Mesothelial cell of epicardium (in vitro differentiated cells): Measurements from ENCODE around the gene KRTAP29-1. TPM values are rescaled to one million over a fixed set of nuclear protein-coding genes. Genes with fewer than 3 reads are reported as not detected.
"Not testable (repeated sequence)": the region's sequence is repeated elsewhere in the genome, so short reads cannot be mapped to it uniquely, and the experiment has no call there.

ENCODE experiments used
- DNase-seq, 2 experiments: peaks; one replicate each; pipeline ENCODE4 v3.0.0; 2021; ENCODE audit warnings: low spot score in 2 of 2; ENCODE audit not compliant: unreplicated experiment in 2 of 2
- H3K27ac Mint-ChIP-seq: 2 replicates; pipeline ENCODE4 v1.8.0; 2021; ENCODE audit warnings: mixed read lengths
- H3K27me3 Mint-ChIP-seq: 2 replicates; pipeline ENCODE4 v1.8.0; 2021; ENCODE audit warnings: low read depth, mixed read lengths
- H3K36me3 Mint-ChIP-seq: 2 replicates; pipeline ENCODE4 v1.8.0; 2021; ENCODE audit warnings: mixed read lengths
- H3K4me1 Mint-ChIP-seq: 2 replicates; pipeline ENCODE4 v1.8.0; 2021; ENCODE audit warnings: mixed read lengths
- H3K4me3 Mint-ChIP-seq: 2 replicates; pipeline ENCODE4 v1.8.0; 2021; ENCODE audit warnings: mild to moderate bottlenecking, moderate library complexity, mixed read lengths
- H3K9me3 Mint-ChIP-seq: 2 replicates; pipeline ENCODE4 v1.8.0; 2021; ENCODE audit warnings: mixed read lengths
- CTCF ChIP-seq: fragments of 200-600 bp; sonication (generic); IDR thresholded peaks from one replicate; pipeline ENCODE4 v1.5.0; 2021; ENCODE audit warnings: antibody characterized with exemption; ENCODE audit not compliant: unreplicated experiment
- total RNA-seq: library from RNA; stranded (reverse); gene quantifications from 3 replicates; pipeline ENCODE4 v1.2.1, GENCODE V29; 2021

The KRTAP29-1 gene
- not detected in 3 replicates for total RNA-seq

GRCh38 chr17:41301916-41302901, at the start of gene KRTAP29-1:
KRTAP29-1 (minus strand) TSS chr17:41302851; CDS start chr17:41302851, 0 bp downstream.
- Mint-ChIP-seq H3K36me3 (peaks cover 6% of the 10 kb centered on the region), H3K27ac (no peak within 1 kb of the TSS), H3K4me3 (no peak within 1 kb of the TSS), H3K27me3 (no peaks in the 10 kb centered on the region), H3K9me3 (peaks cover 12% of the 10 kb centered on the region), H3K4me1 (no peaks in the 10 kb centered on the region)
- DNase-seq, result no peak
- no peak for TF ChIP-seq CTCF

- no peak overlapping the region for H3K27ac Mint-ChIP-seq
- peaks cover 2% of the 10 kb centered on the region for H3K4me1 Mint-ChIP-seq
- no peak overlapping the region for H3K4me3 Mint-ChIP-seq
- peaks cover 4% of the 10 kb centered on the region for H3K9me3 Mint-ChIP-seq
- TF ChIP-seq CTCF, result no peak
- DNase-seq, result no peak
- H3K36me3 Mint-ChIP-seq, result no peaks in the 10 kb centered on the region
- H3K27me3 Mint-ChIP-seq, result no peaks in the 10 kb centered on the region
Observed at GRCh38 chr17:41351177-41351576, 48.5 kb upstream of the KRTAP29-1 start.

- DNase-seq, H3K9me3 Mint-ChIP-seq, H3K36me3 Mint-ChIP-seq: not testable (repeated sequence)
Observed at GRCh38 chr17:41350381-41350878, 47.8 kb upstream of the KRTAP29-1 start, which contains the start of gene KRT33A. KRT33A (minus strand) TSS chr17:41350828; CDS start chr17:41350767, 61 bp downstream.

GRCh38 chr17:41347869-41348760, 45.5 kb upstream of the KRTAP29-1 start:
- Mint-ChIP-seq H3K4me3 (no peak overlapping the region), H3K27ac (no peak overlapping the region), H3K27me3 (no peaks in the 10 kb centered on the region), H3K4me1 (peaks cover 5% of the 10 kb centered on the region), H3K9me3 (peaks cover 4% of the 10 kb centered on the region), H3K36me3 (peaks cover 3% of the 10 kb centered on the region)
- TF ChIP-seq CTCF, result no peak
- DNase-seq, result no peak

More at GRCh38 chr17:41350381-41350878, 47.8 kb upstream of the KRTAP29-1 start, which contains the start of gene KRT33A:
- not testable (repeated sequence) for H3K27ac Mint-ChIP-seq, H3K4me3 Mint-ChIP-seq, H3K4me1 Mint-ChIP-seq, H3K27me3 Mint-ChIP-seq

- H3K4me3 Mint-ChIP-seq, H3K4me1 Mint-ChIP-seq, H3K36me3 Mint-ChIP-seq, H3K27me3 Mint-ChIP-seq, DNase-seq, H3K27ac Mint-ChIP-seq: not testable (repeated sequence)
- peaks cover 17% of the 10 kb centered on the region for H3K9me3 Mint-ChIP-seq
Observed at GRCh38 chr17:41346421-41346820, 43.8 kb upstream of the KRTAP29-1 start.

GRCh38 chr17:41345992-41346391, 43.3 kb upstream of the KRTAP29-1 start:
- Mint-ChIP-seq H3K4me1 (peaks cover 5% of the 10 kb centered on the region), H3K27me3 (no peaks in the 10 kb centered on the region), H3K27ac (no peak overlapping the region), H3K9me3 (peaks cover 17% of the 10 kb centered on the region), H3K4me3 (no peak overlapping the region), H3K36me3 (peaks cover 7% of the 10 kb centered on the region)
- DNase-seq, result no peak
- no peak for TF ChIP-seq CTCF
